Mesenchymal stem cell (in vitro differentiated cells and primary cell): Measurements from ENCODE around the gene TRIM24.

Source experiments
- DNase-seq: peaks from one replicate; pipeline ENCODE4 v3.0.0-alpha.2; 2013
- H2AFZ ChIP-seq: one replicate; pipeline ENCODE4 v1.6.1; 2013; ENCODE audit warnings: low read depth, mild to moderate bottlenecking, control low read depth, inconsistent platforms, low read length, moderate library complexity
- H2AK5ac ChIP-seq: 2 replicates; pipeline ENCODE4 v1.6.1; 2013; ENCODE audit warnings: low read length, moderate library complexity, mild to moderate bottlenecking, inconsistent platforms; ENCODE audit not compliant: severe bottlenecking
- H2BK120ac ChIP-seq: one replicate; pipeline ENCODE4 v1.6.1; 2013; ENCODE audit warnings: low read depth, mild to moderate bottlenecking, inconsistent platforms, low read length, moderate library complexity
- H2BK12ac ChIP-seq, 2 experiments: one replicate each; pipeline ENCODE4 v1.6.1; 2013; ENCODE audit warnings: inconsistent platforms in 2 of 2, low read length in 2 of 2, mild to moderate bottlenecking in 2 of 2, moderate library complexity in 2 of 2, control low read depth in 1 of 2
- H2BK15ac ChIP-seq: one replicate; pipeline ENCODE4 v1.6.1; 2013; ENCODE audit warnings: mild to moderate bottlenecking, low read depth, inconsistent platforms; ENCODE audit not compliant: poor library complexity, severe bottlenecking
- H2BK5ac ChIP-seq: 2 replicates; pipeline ENCODE4 v1.6.1; 2013; ENCODE audit warnings: low read depth, mild to moderate bottlenecking, low read length, control low read depth, inconsistent platforms; ENCODE audit not compliant: poor library complexity, severe bottlenecking
- H3K14ac ChIP-seq, 2 experiments: one replicate each; pipeline ENCODE4 v1.6.1; 2013; ENCODE audit warnings: inconsistent platforms in 2 of 2, low read length in 2 of 2, control low read depth in 1 of 2, mild to moderate bottlenecking in 1 of 2, moderate library complexity in 1 of 2
- H3K18ac ChIP-seq, 2 experiments: one replicate each; pipeline ENCODE4 v1.6.1; 2013; ENCODE audit warnings: inconsistent platforms in 2 of 2, low read length in 2 of 2, control low read depth in 1 of 2, low read depth in 1 of 2, mild to moderate bottlenecking in 1 of 2
- H3K23ac ChIP-seq, 2 experiments: one replicate each; pipeline ENCODE4 v1.6.1; 2013; ENCODE audit warnings: inconsistent platforms in 2 of 2, low read length in 2 of 2, mild to moderate bottlenecking in 2 of 2, moderate library complexity in 2 of 2, control low read depth in 1 of 2
- H3K27ac ChIP-seq: 2 replicates; pipeline ENCODE4 v1.5.1; 2013; ENCODE audit warnings: mild to moderate bottlenecking, moderate library complexity, low read length, control low read depth, inconsistent platforms; ENCODE audit not compliant: poor library complexity, severe bottlenecking
- H3K27me3 ChIP-seq, 2 experiments: 2 replicates each; pipeline versions ENCODE4 v1.6.1 to v1.7.0; 2013; ENCODE audit warnings: low read length in 2 of 2, mild to moderate bottlenecking in 2 of 2, moderate library complexity in 2 of 2, control low read depth in 1 of 2, inconsistent platforms in 1 of 2; ENCODE audit not compliant: control insufficient read depth in 1 of 2, insufficient read depth in 1 of 2
- H3K36me3 ChIP-seq, 2 experiments: 2 replicates each; pipeline versions ENCODE4 v1.6.1 to v1.7.0; 2013; ENCODE audit warnings: low read length in 2 of 2, control low read depth in 1 of 2, inconsistent platforms in 1 of 2, low read depth in 1 of 2, mild to moderate bottlenecking in 1 of 2; ENCODE audit not compliant: insufficient read depth in 2 of 2, control insufficient read depth in 1 of 2
- H3K4ac ChIP-seq, 2 experiments: one replicate each; pipeline ENCODE4 v1.6.1; 2013; ENCODE audit warnings: inconsistent platforms in 2 of 2, low read length in 2 of 2, mild to moderate bottlenecking in 2 of 2, moderate library complexity in 2 of 2, control low read depth in 1 of 2, low read depth in 1 of 2
- H3K4me1 ChIP-seq: 2 replicates; pipeline ENCODE4 v1.6.1; 2013; ENCODE audit warnings: low read depth, low read length, control low read depth; ENCODE audit not compliant: control insufficient read depth, insufficient read depth
- H3K4me2 ChIP-seq: 2 replicates; pipeline ENCODE4 v1.6.1; 2013; ENCODE audit warnings: low read length, mild to moderate bottlenecking, inconsistent platforms; ENCODE audit not compliant: poor library complexity, severe bottlenecking
- H3K4me3 ChIP-seq, 2 experiments: 2 replicates each; pipeline versions ENCODE4 v1.5.1 to v1.7.0; 2013; ENCODE audit warnings: low read length in 2 of 2, mild to moderate bottlenecking in 2 of 2, control low read depth in 1 of 2, low read depth in 1 of 2; ENCODE audit not compliant: insufficient read depth in 1 of 2
- H3K79me1 ChIP-seq: replicated peaks from 2 replicates; pipeline ENCODE4 v1.6.1; 2013; ENCODE audit warnings: mild to moderate bottlenecking, control low read depth, low read length, inconsistent platforms; ENCODE audit not compliant: poor library complexity, severe bottlenecking
- H3K9ac ChIP-seq: 2 replicates; pipeline ENCODE4 v1.7.0; 2013; ENCODE audit warnings: mild to moderate bottlenecking, low read length, moderate library complexity
- H3K9me3 ChIP-seq: 2 replicates; pipeline ENCODE4 v1.7.0; 2013; ENCODE audit warnings: mild to moderate bottlenecking, low read length; ENCODE audit not compliant: control insufficient read depth
- H4K8ac ChIP-seq: one replicate; pipeline ENCODE4 v1.6.1; 2013; ENCODE audit warnings: inconsistent platforms, mild to moderate bottlenecking, low read length, moderate library complexity
- H4K91ac ChIP-seq: one replicate; pipeline ENCODE4 v1.6.1; 2013; ENCODE audit warnings: mild to moderate bottlenecking, low read length, inconsistent platforms
- WGBS: methylation state at CpG from one replicate; pipeline ENCODE4 v1.1.7; 2013; ENCODE audit warnings: mixed read lengths; 5-methylcytosine and 5-hydroxymethylcytosine counted together

TRIM24 gene

DNA sequence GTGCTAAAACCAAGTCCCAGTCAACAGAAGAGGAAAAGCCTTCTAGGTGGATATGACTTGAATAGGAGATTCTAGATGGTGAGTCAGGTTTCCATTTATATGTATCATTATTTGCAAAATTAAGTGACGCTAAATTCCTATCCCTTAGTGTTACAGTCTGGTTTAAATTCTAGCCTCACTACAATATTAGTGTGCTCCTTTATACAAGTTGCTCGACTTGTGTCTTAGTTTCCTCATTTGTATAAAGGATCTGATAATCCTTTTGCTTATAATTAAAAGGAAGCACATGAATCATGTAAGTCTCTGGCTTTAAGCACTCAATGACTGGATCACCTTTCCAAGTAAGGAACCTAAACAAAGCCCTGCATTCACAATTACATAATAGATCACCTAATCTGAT, 135.4 kb downstream of the TRIM24 start:
- H2AFZ ChIP-seq, result no peak overlapping the region
- no CpG with 5 or more reads among the region's 2 CpGs for WGBS

GRCh38 chr7:138602451-138602850, 142.4 kb downstream of the TRIM24 start:
- Histone ChIP-seq H2AFZ (no peak overlapping the region), H3K4me3 (no peak overlapping the region), H2BK15ac (no peak overlapping the region), H2BK5ac (no peak overlapping the region), H3K9me3 (no peaks in the 10 kb centered on the region), H3K36me3 (no peaks in the 10 kb centered on the region), H4K91ac (no peak overlapping the region), H3K27me3 (no peaks in the 10 kb centered on the region), H3K4ac (no peak overlapping the region), H2BK12ac (no peak overlapping the region), H3K14ac (no peak overlapping the region), H4K8ac (no peak overlapping the region), H2AK5ac (no peak overlapping the region), H3K4me2 (no peak overlapping the region), H3K4me1 (peaks cover 5% of the 10 kb centered on the region), H3K23ac (no peak overlapping the region), H3K27ac (no peak overlapping the region), H2BK120ac (no peak overlapping the region), H3K18ac (no peak overlapping the region), H3K9ac (no peak overlapping the region), H3K79me1 (no peaks in the 10 kb centered on the region)
- WGBS, result 75% methylated on average over 1 of the region's 1 CpG
- no peak for DNase-seq

More for the DNA sequence above, 135.4 kb downstream of the TRIM24 start:
- Histone ChIP-seq H2BK120ac (no peak overlapping the region), H3K9me3 (no peaks in the 10 kb centered on the region), H3K27ac (no peak overlapping the region), H3K14ac (no peak overlapping the region), H3K4ac (no peak overlapping the region), H2BK12ac (no peak overlapping the region), H2AK5ac (no peak overlapping the region), H3K18ac (no peak overlapping the region), H3K36me3 (no peaks in the 10 kb centered on the region), H3K79me1 (no peaks in the 10 kb centered on the region), H2BK5ac (no peak overlapping the region), H3K27me3 (no peaks in the 10 kb centered on the region), H3K9ac (no peak overlapping the region), H4K91ac (no peak overlapping the region), H3K4me1 (no peaks in the 10 kb centered on the region), H3K4me3 (no peak overlapping the region), H3K4me2 (no peak overlapping the region), H3K23ac (no peak overlapping the region), H2BK15ac (no peak overlapping the region), H4K8ac (no peak overlapping the region)
- DNase-seq, result no peak

GRCh38 chr7:138603549-138604318, 143.7 kb downstream of the TRIM24 start:
- H3K14ac ChIP-seq, result no peak overlapping the region
- peaks cover 7% of the 10 kb centered on the region for H3K4me1 ChIP-seq
- no peak overlapping the region for H3K9ac ChIP-seq
- H3K4me2 ChIP-seq, result no peak overlapping the region
- no peak overlapping the region for H4K91ac ChIP-seq
- no peak overlapping the region for H2BK12ac ChIP-seq
- no peak overlapping the region for H3K23ac ChIP-seq
- H3K9me3 ChIP-seq, result no peaks in the 10 kb centered on the region
- H3K4me3 ChIP-seq, result no peak overlapping the region
- H2BK120ac ChIP-seq, result no peak overlapping the region
- no peak overlapping the region for H4K8ac ChIP-seq
- no peak overlapping the region for H2AFZ ChIP-seq
- H2AK5ac ChIP-seq, result no peak overlapping the region
- H2BK15ac ChIP-seq, result no peak overlapping the region
- H3K79me1 ChIP-seq, result no peaks in the 10 kb centered on the region
- H3K27ac ChIP-seq, result no peak overlapping the region
- no peak overlapping the region for H3K18ac ChIP-seq
- no peaks in the 10 kb centered on the region for H3K27me3 ChIP-seq
- WGBS, result 79% methylated on average over 6 of the region's 8 CpGs
- DNase-seq, result peak; percentile 60
- H2BK5ac ChIP-seq, result no peak overlapping the region
- no peak overlapping the region for H3K4ac ChIP-seq
- no peaks in the 10 kb centered on the region for H3K36me3 ChIP-seq

GRCh38 chr7:138606236-138606635, 146.2 kb downstream of the TRIM24 start:
- no peaks in the 10 kb centered on the region for H3K79me1 ChIP-seq
- no peaks in the 10 kb centered on the region for H3K27me3 ChIP-seq
- no peak overlapping the region for H3K23ac ChIP-seq
- no peak for DNase-seq
- no peak overlapping the region for H3K27ac ChIP-seq
- no peaks in the 10 kb centered on the region for H3K9me3 ChIP-seq
- H3K4me3 ChIP-seq, result no peak overlapping the region
- no peak overlapping the region for H2BK12ac ChIP-seq
- 95% methylated on average over 3 of the region's 3 CpGs for WGBS
- H3K36me3 ChIP-seq, result no peaks in the 10 kb centered on the region
- H2AK5ac ChIP-seq, result no peak overlapping the region
- no peak overlapping the region for H4K91ac ChIP-seq
- H3K4me1 ChIP-seq, result peaks cover 7% of the 10 kb centered on the region
- no peak overlapping the region for H2BK5ac ChIP-seq
- no peak overlapping the region for H3K18ac ChIP-seq
- H4K8ac ChIP-seq, result no peak overlapping the region
- H2BK15ac ChIP-seq, result no peak overlapping the region
- H3K9ac ChIP-seq, result no peak overlapping the region
- H2BK120ac ChIP-seq, result no peak overlapping the region
- H3K4me2 ChIP-seq, result no peak overlapping the region
- H3K14ac ChIP-seq, result no peak overlapping the region
- H2AFZ ChIP-seq, result no peak overlapping the region
- H3K4ac ChIP-seq, result no peak overlapping the region
